Left lung (tissue), 10 donors: ENCODE results near the gene ADAMTS6. TPM values are rescaled to one million over a fixed set of nuclear protein-coding genes. Genes with fewer than 3 reads are reported as not detected.

Experiments
- ATAC-seq: fragments of 200-7000 bp; cut with Tn5 transposase; one replicate; pipeline ENCODE4 v1.9.1; 2020; ENCODE audit warnings: moderate library complexity
- DNase-seq, 4 donors: peaks; one replicate each; pipeline ENCODE4 v3.0.0-alpha.2; 2013 to 2020
- H3K27ac ChIP-seq, 2 donors: fragments of 200-600 bp; sonication (generic) in 1 of 2; one replicate each; pipeline versions ENCODE4 v1.5.0 to v1.8.0; 2020 to 2021
- H3K27me3 ChIP-seq, 2 donors: fragments of 200-600 bp; sonication (generic) in 1 of 2; one replicate each; pipeline versions ENCODE4 v1.5.0 to v1.8.0; 2020 to 2021
- H3K36me3 ChIP-seq, 2 donors: fragments of 200-600 bp; sonication (generic) in 1 of 2; one replicate each; pipeline versions ENCODE4 v1.5.0 to v1.8.0; 2020 to 2021
- H3K4me1 ChIP-seq, 2 donors: fragments of 200-600 bp; one replicate each; pipeline ENCODE4 v1.8.0; 2021
- H3K4me3 ChIP-seq, 2 donors: fragments of 200-600 bp; sonication (generic) in 1 of 2; one replicate each; pipeline versions ENCODE4 v1.5.0 to v1.8.0; 2020 to 2021; ENCODE audit warnings: mild to moderate bottlenecking in 1 of 2
- H3K9me3 ChIP-seq, 2 donors: fragments of 200-600 bp; sonication (generic) in 1 of 2; one replicate each; pipeline versions ENCODE4 v1.5.0 to v1.8.0; 2020 to 2021
- CTCF ChIP-seq, 2 donors: fragments of 200-600 bp; sonication (generic) in 1 of 2; IDR thresholded peaks; one replicate each; pipeline versions ENCODE4 v1.5.0 to v1.8.0; 2021; ENCODE audit warnings: antibody characterized with exemption in 2 of 2
- intact Hi-C, 2 donors: fragments of 100-400 bp; cut with DNase I; formaldehyde crosslinking; loops; one replicate each; pipeline versions ENCODE4 v1.11.2 to v1.14.2; 2022
- polyA plus RNA-seq, 6 donors: library from polyadenylated mRNA; unstranded; fragments of 120-200 nt; gene quantifications; one replicate each; pipeline ENCODE4 v1.2.1, GENCODE V29; 2013; ENCODE audit not compliant: insufficient read length in 6 of 6
- total RNA-seq, 2 donors: library from RNA; stranded (reverse); fragmentation: NEBNext Ultra II Directional; extraction: Animal tissue kit (Norgen Biotek cat#: 25700); gene quantifications; one replicate each; pipeline ENCODE4 v1.2.1, GENCODE V29; 2021
- donor health status: DM: no; HTN: yes; CAD: no.
- donor health status: DM: no; HTN: no; CAD: no.

ADAMTS6 gene
- total and polyA plus RNA-seq, 8 donors = 5.8 to 27.2 (median 11.2) TPM

GRCh38 chr5:65290677-65291076 is 191.0 kb downstream of the ADAMTS6 start:
- no peaks in the 10 kb centered on the region for H3K27me3 ChIP-seq
- no peak overlapping the region for H3K4me3 ChIP-seq
- DNase-seq (no peak), ATAC-seq (no peak)
- no peak for TF ChIP-seq CTCF (IDR thresholded peaks at IDR 0.05)
- no peak overlapping the region for H3K27ac ChIP-seq
- no peaks in the 10 kb centered on the region for H3K36me3 ChIP-seq
- no peaks in the 10 kb centered on the region for H3K4me1 ChIP-seq
- intact Hi-C loops = no loop called here
- H3K9me3 ChIP-seq = no peaks in the 10 kb centered on the region

- Histone ChIP-seq H3K27me3 (no peaks in the 10 kb centered on the region), H3K9me3 (no peaks in the 10 kb centered on the region), H3K4me3 (no peak overlapping the region), H3K36me3 (no peaks in the 10 kb centered on the region), H3K4me1 (no peaks in the 10 kb centered on the region), H3K27ac (no peak overlapping the region)
- DNase-seq = no peak
- ATAC-seq = no peak
- intact Hi-C loops = no loop called here
- no peak for TF ChIP-seq CTCF (IDR thresholded peaks at IDR 0.05)
Measured at GRCh38 chr5:65288657-65289056, 193.1 kb downstream of the ADAMTS6 start.

GRCh38 chr5:65279603-65280002 is 202.1 kb downstream of the ADAMTS6 start:
- H3K4me1 ChIP-seq = no peaks in the 10 kb centered on the region
- intact Hi-C loops = no loop called here
- ATAC-seq (no peak), DNase-seq (no peak)
- H3K27ac ChIP-seq = no peak overlapping the region
- H3K4me3 ChIP-seq = no peak overlapping the region
- no peak for TF ChIP-seq CTCF (IDR thresholded peaks at IDR 0.05)
- H3K27me3 ChIP-seq = no peaks in the 10 kb centered on the region
- H3K36me3 ChIP-seq = no peaks in the 10 kb centered on the region
- peaks cover 0 to 1% of the 10 kb centered on the region in 2 donors for H3K9me3 ChIP-seq

GRCh38 chr5:65276178-65276890 is 205.4 kb downstream of the ADAMTS6 start:
- H3K36me3 ChIP-seq = no peaks in the 10 kb centered on the region
- H3K4me3 ChIP-seq = no peak overlapping the region
- H3K27me3 ChIP-seq = no peaks in the 10 kb centered on the region
- TF ChIP-seq CTCF (IDR thresholded peaks at IDR 0.05) = no peak
- H3K27ac ChIP-seq = no peak overlapping the region
- no peaks in the 10 kb centered on the region for H3K4me1 ChIP-seq
- peaks cover 0 to 1% of the 10 kb centered on the region in 2 donors for H3K9me3 ChIP-seq
- no peak for ATAC-seq
- intact Hi-C loops = no loop called here
- no peak for DNase-seq

DNA sequence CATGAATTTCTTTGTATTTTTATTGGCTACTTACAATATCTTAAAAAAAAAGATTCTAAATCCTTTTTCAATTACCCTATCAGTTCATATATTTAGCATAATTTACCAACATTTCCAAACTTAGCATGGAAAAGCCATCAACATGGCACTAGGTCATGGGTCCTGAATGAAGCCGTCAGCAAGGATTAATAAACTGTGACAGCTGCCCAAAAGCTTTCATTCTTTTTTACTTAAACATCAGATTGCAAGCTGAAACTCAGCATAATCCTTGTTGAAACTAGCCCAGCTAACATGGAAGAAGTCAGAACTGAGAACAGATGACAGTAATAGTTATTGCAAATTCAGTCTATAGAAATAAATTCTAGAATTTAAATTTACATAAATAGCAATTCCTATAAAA is 209.8 kb downstream of the ADAMTS6 start:
- intact Hi-C loops = no loop called here
- no peaks in the 10 kb centered on the region for H3K36me3 ChIP-seq
- H3K4me1 ChIP-seq = no peaks in the 10 kb centered on the region
- no peaks in the 10 kb centered on the region for H3K27me3 ChIP-seq
- no peak overlapping the region for H3K27ac ChIP-seq
- ATAC-seq (no peak), DNase-seq (no peak)
- TF ChIP-seq CTCF (IDR thresholded peaks at IDR 0.05) = no peak
- no peaks in the 10 kb centered on the region for H3K9me3 ChIP-seq
- H3K4me3 ChIP-seq = no peak overlapping the region
